Mucosa of descending colon (tissue), 3 donors: ENCODE results near the gene IP6K1. TPM values are rescaled to one million over a fixed set of nuclear protein-coding genes. Genes with fewer than 3 reads are reported as not detected.

Experiments
- ATAC-seq: fragments of 200-7000 bp; cut with Tn5 transposase; one replicate; pipeline ENCODE4 v1.9.1; 2020; ENCODE audit warnings: mild to moderate bottlenecking, moderate library complexity
- DNase-seq, 3 donors: peaks; one replicate each; pipeline ENCODE4 v3.0.0-alpha.2; 2020
- H3K36me3 ChIP-seq: fragments of 200-600 bp; one replicate; pipeline ENCODE4 v1.8.0; 2021; ENCODE audit warnings: low read depth, mild to moderate bottlenecking
- H3K4me1 ChIP-seq: fragments of 200-600 bp; one replicate; pipeline ENCODE4 v1.8.0; 2021; ENCODE audit warnings: low read depth, mild to moderate bottlenecking
- H3K4me3 ChIP-seq: fragments of 200-600 bp; one replicate; pipeline ENCODE4 v1.8.0; 2021; ENCODE audit warnings: mild to moderate bottlenecking
- H3K9me3 ChIP-seq: fragments of 200-600 bp; one replicate; pipeline ENCODE4 v1.8.0; 2021; ENCODE audit warnings: mild to moderate bottlenecking
- CTCF ChIP-seq: fragments of 200-600 bp; IDR thresholded peaks from one replicate; pipeline ENCODE4 v1.8.0; 2022; ENCODE audit warnings: antibody characterized with exemption, mild to moderate bottlenecking
- intact Hi-C, 2 donors: fragments of 100-400 bp; cut with DNase I in 1 of 2; cut with micrococcal nuclease in 1 of 2; formaldehyde crosslinking; loops; one replicate each; pipeline versions ENCODE4 v1.11.0 to v1.11.1; 2022; cut with DNase I, micrococcal nuclease
- total RNA-seq, 3 donors: library from RNA; stranded (reverse); fragmentation: NEBNext Ultra II Directional in 2 of 3; extraction: Animal tissue kit (Norgen Biotek cat#: 25700) in 2 of 3; gene quantifications; one replicate each; pipeline versions ENCODE4 v1.2.1 to v1.2.4, GENCODE V29; 2021 to 2023
- donor health status: DM: no; HTN: no; CAD: no; lungs with moderate emphysema.
- donor health status: DM: no; HTN: no; CAD: no.
- donor health status: DM: no; HTN: yes; CAD: no.

IP6K1 gene
- total RNA-seq, 3 donors from 2014 or later: 33.1 to 52.5 (median 39.5) TPM

GRCh38 chr3:49715611-49716121, 70.7 kb downstream of the IP6K1 start:
- DNase-seq: no peak
- TF ChIP-seq CTCF: no peak
- H3K9me3 ChIP-seq: no peaks in the 10 kb centered on the region
- intact Hi-C loops: no loop called here
- peaks cover 19% of the 10 kb centered on the region for H3K4me1 ChIP-seq
- no peak overlapping the region for H3K4me3 ChIP-seq
- no peaks in the 10 kb centered on the region for H3K36me3 ChIP-seq
- no peak for ATAC-seq

GRCh38 chr3:49714728-49715550, 71.4 kb downstream of the IP6K1 start:
- ATAC-seq (no peak), DNase-seq (no peak)
- Histone ChIP-seq H3K4me1 (peaks cover 15% of the 10 kb centered on the region), H3K36me3 (no peaks in the 10 kb centered on the region), H3K9me3 (no peaks in the 10 kb centered on the region), H3K4me3 (no peak overlapping the region)
- intact Hi-C loops: no loop called here
- TF ChIP-seq CTCF: no peak

- no peaks in the 10 kb centered on the region for H3K9me3 ChIP-seq
- DNase-seq: no peak
- no peak overlapping the region for H3K4me3 ChIP-seq
- intact Hi-C loops: no loop called here
- H3K36me3 ChIP-seq: no peaks in the 10 kb centered on the region
- peaks cover 4% of the 10 kb centered on the region for H3K4me1 ChIP-seq
- no peak for ATAC-seq
- no peak for TF ChIP-seq CTCF
Measured at GRCh38 chr3:49713336-49714105, 72.8 kb downstream of the IP6K1 start.

GRCh38 chr3:49712631-49713317, 73.6 kb downstream of the IP6K1 start:
- Histone ChIP-seq H3K4me3 (no peak overlapping the region), H3K36me3 (no peaks in the 10 kb centered on the region), H3K9me3 (no peaks in the 10 kb centered on the region), H3K4me1 (no peaks in the 10 kb centered on the region)
- DNase-seq: no peak
- no peak for TF ChIP-seq CTCF
- no peak for ATAC-seq
- intact Hi-C loops: no loop called here

GRCh38 chr3:49712166-49712565, 74.2 kb downstream of the IP6K1 start:
- intact Hi-C loops: no loop called here
- Histone ChIP-seq H3K9me3 (no peaks in the 10 kb centered on the region), H3K4me3 (no peak overlapping the region), H3K4me1 (no peaks in the 10 kb centered on the region), H3K36me3 (no peaks in the 10 kb centered on the region)
- TF ChIP-seq CTCF: no peak
- no peak for DNase-seq
- no peak for ATAC-seq
